A172 (cell line): Measurements from ENCODE around the gene RABL3. TPM values are rescaled to one million over a fixed set of nuclear protein-coding genes. Genes with fewer than 3 reads are reported as not detected.
"Not testable (repeated sequence)": the region's sequence is repeated elsewhere in the genome, so short reads cannot be mapped to it uniquely, and the experiment has no call there.

Source experiments
- DNase-seq: peaks from one replicate; pipeline ENCODE4 v3.0.0-alpha.2; 2015; ENCODE audit warnings: low spot score
- total RNA-seq: library from RNA; depleted of rRNA; stranded (reverse); fragments of >200 nt; shearing (Covaris generic); gene quantifications from 2 replicates; pipeline ENCODE4 v1.2.3, GENCODE V29; 2014; rRNA removed

RABL3 gene
- total RNA-seq, 1 experiment from 2014 or later: 24.4 TPM

DNA sequence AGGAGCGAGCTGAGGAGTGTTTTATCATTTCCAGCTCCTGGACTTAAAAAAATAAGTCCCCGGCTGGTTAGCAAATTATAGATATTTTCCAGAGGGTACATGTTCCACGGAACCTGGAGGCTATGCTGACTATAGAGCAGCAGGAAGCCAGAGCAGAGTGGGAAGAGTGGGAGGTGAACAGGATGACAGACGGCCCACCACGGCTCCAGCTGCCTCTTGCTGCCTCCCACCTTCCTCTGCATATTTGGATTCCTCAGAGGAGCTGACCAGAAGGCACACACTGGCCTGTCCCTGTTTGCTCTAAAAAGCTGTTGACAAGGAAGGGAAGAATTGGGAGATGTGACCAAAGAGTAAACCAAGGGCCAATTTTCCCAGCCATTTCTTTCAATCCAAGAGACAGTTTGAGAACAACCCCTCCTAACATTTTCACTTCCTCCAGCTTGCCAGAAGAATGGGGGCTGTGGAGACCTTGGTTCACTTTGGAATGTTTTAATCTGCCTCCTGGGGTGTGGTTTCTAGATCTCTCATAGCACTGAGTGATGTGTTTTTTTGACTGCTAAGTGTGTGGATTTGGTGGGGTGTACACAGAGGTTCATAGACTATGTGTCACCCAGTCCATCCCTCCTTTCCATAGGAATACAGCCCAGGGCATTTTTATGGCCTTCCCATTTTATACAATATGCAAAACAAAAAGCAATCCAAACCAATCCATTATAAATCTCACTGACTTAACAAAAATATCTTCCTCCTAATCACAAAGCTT, 97.1 kb downstream of the RABL3 start:
- peak; percentile 10 for DNase-seq

DNA sequence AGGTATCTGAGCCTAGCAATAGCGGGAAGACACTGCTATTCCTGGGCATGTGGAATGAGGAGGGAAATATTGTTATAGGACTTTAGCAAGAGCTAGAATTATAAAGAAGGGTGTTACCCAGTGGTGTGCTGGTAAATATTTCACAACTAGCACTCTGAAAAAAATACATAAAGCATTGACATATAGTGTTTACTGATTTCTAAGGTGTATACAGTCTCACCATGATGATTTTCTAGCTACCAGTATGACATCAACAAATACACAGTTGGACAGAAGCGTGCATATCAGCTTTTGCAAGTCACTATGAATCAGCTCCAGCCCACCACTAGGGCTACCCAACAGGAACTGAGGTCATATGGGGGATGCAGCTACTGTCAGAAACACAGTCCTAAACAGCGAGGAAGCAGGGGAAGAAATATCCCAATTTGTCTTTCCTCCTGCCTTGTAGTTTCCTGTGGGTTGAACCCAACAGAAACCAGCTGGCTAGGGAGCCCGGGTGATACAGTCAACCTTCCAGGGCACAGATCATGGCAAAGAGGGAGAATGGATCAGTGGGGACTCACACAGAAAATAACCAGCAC, 99.9 kb downstream of the RABL3 start:
- peak; percentile 55 for DNase-seq

DNA sequence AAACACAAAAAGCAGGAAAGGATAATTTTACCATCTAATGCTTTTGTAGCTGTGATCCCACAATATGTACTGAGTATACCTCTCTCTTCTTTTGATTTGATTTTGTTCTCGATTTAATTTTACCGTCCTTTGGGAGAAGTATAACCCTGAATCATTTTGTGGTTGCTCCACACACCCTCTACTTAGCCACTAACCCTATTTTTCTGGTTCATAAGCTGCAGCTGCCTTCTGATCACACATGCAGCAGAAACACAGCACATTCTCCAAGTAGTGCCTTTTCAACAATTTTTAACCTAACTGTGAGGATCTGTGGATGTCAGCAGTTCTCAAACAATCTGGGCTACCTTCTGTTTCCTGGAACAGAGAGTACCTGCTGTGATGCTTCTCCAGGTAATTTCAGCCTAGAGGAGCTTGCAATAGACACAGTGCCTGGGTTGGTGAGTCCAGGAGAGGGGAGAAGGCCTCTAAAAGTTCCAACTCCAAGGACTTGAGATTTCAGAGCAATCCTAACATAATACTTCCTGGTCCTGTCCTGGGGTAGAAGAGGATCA, 100.5 kb downstream of the RABL3 start:
- DNase-seq: no peak

DNA sequence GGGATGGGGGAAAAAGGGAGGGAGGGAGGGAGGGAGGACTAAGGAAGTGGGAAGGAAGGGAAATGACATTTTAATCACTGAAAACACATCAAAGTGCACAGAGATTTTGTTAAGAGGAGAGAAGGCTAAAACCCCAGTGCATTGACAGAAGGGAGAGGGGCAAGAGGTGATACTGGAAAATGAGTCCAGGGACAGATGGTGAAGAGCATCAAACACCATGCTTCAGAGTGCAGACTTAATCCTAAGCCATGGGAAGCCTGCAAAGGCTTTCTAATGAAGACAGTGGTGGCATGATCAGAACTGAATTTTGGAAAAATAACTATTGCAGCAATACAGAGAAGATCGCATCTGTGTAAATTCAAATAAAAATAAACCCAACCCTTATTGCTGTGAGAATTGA, 102.1 kb downstream of the RABL3 start:
- no peak for DNase-seq

DNA sequence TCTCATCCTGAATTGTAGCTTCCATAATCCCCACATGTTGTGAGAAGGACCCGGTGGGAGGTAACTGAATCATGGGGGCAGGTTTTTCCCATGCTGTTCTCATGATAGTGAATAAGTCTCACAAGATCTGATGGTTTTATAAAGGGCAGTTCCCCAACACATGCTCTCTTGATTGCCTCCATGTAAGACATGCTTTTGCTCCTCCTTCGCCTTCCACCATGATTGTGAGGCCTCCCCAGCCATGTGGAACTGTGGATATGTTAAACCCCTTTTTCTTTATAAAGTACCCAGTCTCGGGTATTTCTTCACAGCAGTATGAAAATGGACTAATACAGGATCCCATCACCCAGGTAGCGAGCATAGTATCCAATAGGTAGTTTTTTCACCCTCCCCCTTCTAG, 103.5 kb downstream of the RABL3 start:
- DNase-seq: not testable (repeated sequence)

DNA sequence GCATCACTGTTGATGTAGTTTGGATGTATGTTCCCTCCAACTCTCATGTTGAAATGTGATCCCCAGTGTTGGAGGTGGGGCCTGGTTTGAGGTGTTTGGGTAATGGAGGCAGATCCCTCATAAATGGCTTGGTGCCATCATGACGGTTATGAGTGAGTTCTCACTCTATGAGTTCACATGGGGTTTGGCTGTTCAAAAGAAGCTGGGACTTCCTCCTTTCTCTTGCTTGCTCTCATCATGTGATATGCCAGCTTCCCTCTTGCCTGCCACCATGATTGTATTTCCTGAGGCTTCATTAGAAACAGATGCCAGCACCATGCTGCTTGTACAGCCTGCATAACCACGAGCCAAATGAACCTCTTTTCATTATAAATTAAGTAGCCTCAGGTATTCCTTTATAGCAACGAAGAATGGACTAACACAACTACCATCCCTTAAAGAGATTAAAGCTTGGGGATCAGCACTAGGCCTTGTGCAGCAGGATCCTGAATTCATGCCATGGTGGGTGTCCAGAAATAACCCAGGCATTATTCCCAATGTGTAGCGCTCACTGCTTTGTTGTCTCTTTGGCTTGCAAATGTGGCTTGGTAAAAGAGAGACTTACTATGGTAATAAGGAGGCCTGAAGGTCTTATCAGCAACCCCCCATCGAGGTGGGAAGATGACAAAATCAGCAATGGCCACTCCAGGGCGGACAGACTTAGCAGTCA, 104.3 kb downstream of the RABL3 start:
- DNase-seq: no peak

DNA sequence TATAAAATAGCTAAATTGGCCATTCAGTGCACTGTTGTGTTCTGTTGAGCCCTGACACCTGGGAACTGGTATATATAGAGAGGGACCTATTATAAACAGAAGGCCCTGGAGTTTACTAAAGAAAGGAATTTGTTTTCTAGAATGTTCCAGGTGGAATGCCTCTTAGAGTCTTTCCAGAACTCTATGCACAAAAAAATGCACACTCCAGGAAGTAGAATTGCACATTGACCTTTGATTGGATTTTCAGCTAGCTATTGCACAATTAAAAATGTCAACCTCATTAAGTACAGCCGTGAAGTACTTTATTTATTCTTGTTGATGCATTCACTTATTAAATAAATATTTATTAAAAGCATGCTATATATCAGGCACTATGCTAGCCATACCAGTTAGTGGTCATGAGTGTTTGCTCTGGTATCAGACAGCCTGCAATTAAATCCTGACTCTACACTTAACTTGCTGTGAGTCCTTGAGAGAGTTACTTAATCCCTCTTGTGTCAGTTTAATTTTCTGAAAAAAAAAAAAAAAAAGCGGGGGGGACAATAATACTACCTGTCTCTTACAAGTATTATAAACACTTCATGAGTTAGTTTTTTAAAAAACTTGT, 105.4 kb downstream of the RABL3 start:
- DNase-seq: no peak

Other genes with a start within 250 kb of the RABL3 start
- gene NDUFB4, start 146.2 kb downstream of the RABL3 start, total RNA-seq: 203 and 290 TPM in 2 replicates
- 0.07 TPM in 1 of 2 replicates, not detected in the other for gene HGD, start 60.3 kb downstream of the RABL3 start, total RNA-seq
- gene GTF2E1, start 228 bp upstream of the RABL3 start, total RNA-seq: 20.6 and 30.0 TPM in 2 replicates
- 0.17 and 0.36 TPM in 2 replicates for gene STXBP5L, start 165.7 kb upstream of the RABL3 start, total RNA-seq